BJ (cell line): ENCODE results near the gene IRX2. TPM values are rescaled to one million over a fixed set of nuclear protein-coding genes. Genes with fewer than 3 reads are reported as not detected.

Experiments
- CTCF ChIA-PET: fragments of 350-600 bp; formaldehyde crosslinking; extraction: SDS; loops from one replicate; lab custom pipeline; 2021; ENCODE audit warnings: antibody characterized with exemption, inconsistent platforms; lab: Yijun Ruan, JAX
- POLR2A ChIA-PET: fragments of 300-600 bp; sonication (Branson Sonifier 250); formaldehyde crosslinking; extraction: SDS; loops from one replicate; lab custom pipeline; 2021; ENCODE audit warnings: antibody characterized with exemption; lab: Charles Lee
- DNase-seq: peaks from one replicate; pipeline ENCODE4 v3.0.0-alpha.2; 2011; ENCODE audit warnings: low read depth
- H3K27me3 ChIP-seq: 2 replicates; pipeline ENCODE4 v1.6.0; 2011; ENCODE audit warnings: low read length; ENCODE audit not compliant: control insufficient read depth, insufficient read depth
- H3K36me3 ChIP-seq: 2 replicates; pipeline ENCODE4 v1.5.1; 2011; ENCODE audit warnings: low read length; ENCODE audit not compliant: control insufficient read depth, insufficient read depth
- H3K4me3 ChIP-seq: 2 replicates; pipeline ENCODE4 v1.5.1; 2011; ENCODE audit warnings: low read depth, mild to moderate bottlenecking, control low read depth, low read length
- polyA minus RNA-seq: library from RNA; depleted of rRNA, polyadenylated mRNA; stranded (reverse); fragments of >200 nt; gene quantifications from 2 replicates; pipeline ENCODE4 v1.2.3, GENCODE V29; 2011; rRNA and poly(A)+ RNA removed
- polyA plus RNA-seq: library from polyadenylated mRNA; depleted of rRNA; stranded (reverse); fragments of >200 nt; gene quantifications from 2 replicates; pipeline ENCODE4 v1.2.3, GENCODE V29; 2011; rRNA removed
- TF ChIP-seq, protein P1 (sequence below): IDR thresholded peaks from 2 replicates; pipeline ENCODE4 v1.5.1; 2011; ENCODE audit warnings: low read depth, mild to moderate bottlenecking, control low read depth, inconsistent platforms, low read length, moderate library complexity; ENCODE audit not compliant: insufficient read depth

The IRX2 gene
- polyA plus RNA-seq (1.8 and 2.7 TPM in 2 replicates), polyA minus RNA-seq (1.2 and 2.2 TPM in 2 replicates)

DNA sequence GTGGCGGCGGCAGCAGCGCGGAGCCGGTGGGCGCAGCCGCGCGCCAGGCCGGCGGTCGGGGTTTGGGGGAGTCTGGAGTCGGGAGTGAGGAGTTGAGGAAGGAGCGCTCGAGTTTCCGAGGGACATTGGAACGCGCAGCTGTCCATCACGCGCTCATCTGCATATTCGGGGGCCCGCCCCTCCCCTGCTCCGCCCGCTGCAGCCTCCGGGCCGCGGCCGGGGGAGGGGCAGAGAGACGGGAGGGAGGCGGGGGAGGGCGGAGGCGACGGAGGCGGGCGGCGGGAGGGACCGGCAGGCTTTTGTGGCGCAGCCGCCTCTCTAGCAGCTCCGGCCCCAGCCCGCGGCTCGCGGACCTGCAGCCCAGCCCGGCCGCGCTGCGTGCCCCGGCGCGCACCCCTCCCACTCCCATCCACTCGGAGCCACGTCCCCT is at the start of gene IRX2:
IRX2 (minus strand) TSS at position 86 of the 430 bp plus-strand sequence. CDS start 264 bp downstream, outside the sequence.
- TF ChIP-seq, protein P1, sequence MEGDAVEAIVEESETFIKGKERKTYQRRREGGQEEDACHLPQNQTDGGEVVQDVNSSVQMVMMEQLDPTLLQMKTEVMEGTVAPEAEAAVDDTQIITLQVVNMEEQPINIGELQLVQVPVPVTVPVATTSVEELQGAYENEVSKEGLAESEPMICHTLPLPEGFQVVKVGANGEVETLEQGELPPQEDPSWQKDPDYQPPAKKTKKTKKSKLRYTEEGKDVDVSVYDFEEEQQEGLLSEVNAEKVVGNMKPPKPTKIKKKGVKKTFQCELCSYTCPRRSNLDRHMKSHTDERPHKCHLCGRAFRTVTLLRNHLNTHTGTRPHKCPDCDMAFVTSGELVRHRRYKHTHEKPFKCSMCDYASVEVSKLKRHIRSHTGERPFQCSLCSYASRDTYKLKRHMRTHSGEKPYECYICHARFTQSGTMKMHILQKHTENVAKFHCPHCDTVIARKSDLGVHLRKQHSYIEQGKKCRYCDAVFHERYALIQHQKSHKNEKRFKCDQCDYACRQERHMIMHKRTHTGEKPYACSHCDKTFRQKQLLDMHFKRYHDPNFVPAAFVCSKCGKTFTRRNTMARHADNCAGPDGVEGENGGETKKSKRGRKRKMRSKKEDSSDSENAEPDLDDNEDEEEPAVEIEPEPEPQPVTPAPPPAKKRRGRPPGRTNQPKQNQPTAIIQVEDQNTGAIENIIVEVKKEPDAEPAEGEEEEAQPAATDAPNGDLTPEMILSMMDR, result no peak
- ChIA-PET CTCF (no interaction called here), POLR2A (interaction anchor here (0.7 kb wide), 1 partner anchor 13 kb away, joined by 3 read pairs; no protein-coding TSS in a partner anchor)
- peak; percentile 74 for DNase-seq
- H3K36me3 ChIP-seq, result peaks cover 4% of the 10 kb centered on the region; the same call in 1 of the 2 replicates
- H3K27me3 ChIP-seq, result no peaks in the 10 kb centered on the region
- H3K4me3 ChIP-seq, result peak within 1 kb of the TSS; percentile 72

DNA sequence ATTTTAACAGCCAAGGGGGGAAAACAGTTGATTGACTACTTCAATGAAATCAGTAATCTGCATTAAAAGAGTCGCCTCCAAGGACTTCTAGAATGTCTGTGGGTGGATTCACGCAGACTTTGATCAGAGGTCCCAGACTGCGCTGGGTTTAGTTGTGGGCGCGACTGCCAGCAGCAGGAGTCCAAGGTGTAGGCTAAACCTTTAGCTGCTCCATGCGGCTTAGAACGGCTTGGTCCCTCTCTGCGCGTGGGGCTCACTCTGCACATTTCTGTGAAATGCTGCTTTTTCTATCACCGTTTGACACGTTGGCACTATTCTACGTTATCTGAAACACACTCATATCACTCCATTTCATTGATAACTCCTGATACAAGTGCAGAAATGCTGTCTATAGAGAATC is 48.6 kb upstream of the IRX2 start:
- no peak for DNase-seq
- ChIA-PET CTCF (no interaction called here), POLR2A (no interaction called here)
- no peaks in the 10 kb centered on the region for H3K36me3 ChIP-seq
- TF ChIP-seq, protein P1, result no peak
- no peak overlapping the region for H3K4me3 ChIP-seq
- H3K27me3 ChIP-seq, result no peaks in the 10 kb centered on the region

DNA sequence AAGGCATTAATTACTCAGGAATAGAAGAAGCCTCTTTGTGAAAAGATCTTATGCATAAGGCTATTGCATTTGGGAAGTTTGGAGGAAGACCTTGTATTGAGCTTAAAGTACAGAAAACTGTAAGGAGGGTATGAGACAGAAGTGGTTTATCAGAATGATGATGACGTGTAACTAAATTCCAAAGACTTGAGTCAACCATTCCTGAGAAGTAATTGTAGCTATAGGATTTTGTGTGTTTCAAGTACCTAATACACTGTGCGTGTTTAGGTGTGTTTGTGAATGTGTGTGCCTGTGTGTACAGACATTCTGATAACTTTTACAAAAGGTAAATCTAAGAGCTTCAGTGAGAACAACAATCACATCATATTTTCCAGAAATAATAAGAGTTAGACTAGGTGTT is 46.5 kb upstream of the IRX2 start:
- ChIA-PET POLR2A (no interaction called here), CTCF (no interaction called here)
- no peak for DNase-seq

DNA sequence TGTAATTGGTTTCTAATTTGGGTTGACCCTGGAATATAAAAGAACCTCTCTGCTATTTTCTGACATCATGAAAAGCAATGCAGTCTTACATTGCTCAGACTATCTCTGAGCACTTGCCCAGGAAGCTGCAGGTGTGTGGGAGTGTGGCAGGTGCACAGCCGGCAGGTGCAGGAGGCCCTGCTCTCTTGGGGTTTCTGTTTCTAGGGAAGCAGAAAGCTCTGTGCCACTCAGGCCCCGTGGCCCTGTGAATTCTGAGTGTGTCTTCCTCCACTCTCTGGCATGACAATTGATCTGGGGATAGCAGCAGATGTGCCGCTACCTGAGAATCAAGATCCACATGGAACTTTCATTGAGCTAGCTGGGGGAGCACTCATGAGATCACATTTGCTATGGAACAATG is 45.7 kb upstream of the IRX2 start:
- DNase-seq, result no peak
- Histone ChIP-seq H3K36me3 (no peaks in the 10 kb centered on the region), H3K27me3 (no peaks in the 10 kb centered on the region), H3K4me3 (no peak overlapping the region)
- POLR2A ChIA-PET, result no interaction called here
- TF ChIP-seq, protein P1, result no peak
- CTCF ChIA-PET, result no interaction called here

More for the DNA sequence above, 46.5 kb upstream of the IRX2 start:
- Histone ChIP-seq H3K36me3 (no peaks in the 10 kb centered on the region), H3K4me3 (no peak overlapping the region), H3K27me3 (no peaks in the 10 kb centered on the region)
- TF ChIP-seq, protein P1, result no peak

DNA sequence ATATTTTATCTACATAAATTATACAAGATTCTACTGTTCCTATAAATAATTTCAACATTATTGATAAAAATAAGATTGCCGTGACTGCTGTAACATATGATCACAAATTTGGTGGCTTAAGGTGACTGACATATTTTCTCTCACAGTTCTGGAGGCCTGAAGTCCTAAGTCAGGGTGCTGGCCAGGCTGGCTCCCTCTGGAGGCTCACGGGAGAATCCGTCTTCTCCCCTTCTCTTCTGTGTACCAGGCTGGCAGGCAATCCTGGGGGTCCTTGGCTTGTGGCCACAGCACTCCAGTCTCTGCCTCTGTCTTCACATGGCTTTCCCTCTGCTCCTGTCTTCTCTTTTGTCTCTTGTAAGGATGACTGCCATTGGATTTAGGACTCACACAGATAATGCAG is 31.7 kb upstream of the IRX2 start:
- no peak overlapping the region for H3K4me3 ChIP-seq
- ChIA-PET CTCF (no interaction called here), POLR2A (no interaction called here)
- no peaks in the 10 kb centered on the region for H3K27me3 ChIP-seq
- H3K36me3 ChIP-seq, result no peaks in the 10 kb centered on the region
- TF ChIP-seq, protein P1, result peak; percentile 31; the same call in 1 of the 2 replicates
- DNase-seq, result no peak
